ENCODE results near the gene MED15.
"Not testable (repeated sequence)": the region's sequence is repeated elsewhere in the genome, so short reads cannot be mapped to it uniquely, and the experiment has no call there.

Gene MED15

GRCh38 chr22:20504293-20504922, 3.0 kb upstream of the MED15 start:
- not testable (repeated sequence) for H3K27me3 ChIP-seq (ENCODE audit: insufficient read depth, low read length); H4K12ac ChIP-seq (ENCODE audit: low read depth, low read length); H3K4ac ChIP-seq (ENCODE audit: low read depth, low read length); H4K8ac ChIP-seq (ENCODE audit: low read depth, low read length); H3K23ac ChIP-seq (ENCODE audit: low read length); H2BK120ac ChIP-seq (ENCODE audit: insufficient read depth, low read length, poor library complexity); H3K4me3 ChIP-seq (ENCODE audit: low read depth, low read length); H3K18ac ChIP-seq (ENCODE audit: low read length); H3K9ac ChIP-seq (ENCODE audit: low read length); H2AK5ac ChIP-seq (ENCODE audit: low read length); H2AFZ ChIP-seq (ENCODE audit: insufficient read depth, low read length, poor library complexity); H3K9me3 ChIP-seq (ENCODE audit: insufficient read depth, low read depth, low read length); H3K36me3 ChIP-seq (ENCODE audit: control insufficient read depth in 1 of 2, insufficient read depth in 2 of 2, low read length in 2 of 2)
- Histone ChIP-seq H3K79me1 (ENCODE audit: low read length) (peaks cover 23% of the 10 kb centered on the region), H3K4me1 (ENCODE audit: control insufficient read depth in 1 of 2, insufficient read depth in 2 of 2, low read length in 2 of 2) (peaks cover 10 to 17% of the 10 kb centered on the region in 2 experiments), H2BK5ac (ENCODE audit: low read depth, low read length, poor library complexity) (peak overlapping the region; percentile 10), H3K14ac (ENCODE audit: low read length) (peak overlapping the region; percentile 12), H3K79me2 (ENCODE audit: control insufficient read depth, insufficient read depth, low read length, poor library complexity) (peaks cover 13% of the 10 kb centered on the region), H3K4me2 (ENCODE audit: low read length) (peak overlapping the region; percentile 13), H2BK12ac (ENCODE audit: low read length) (peak overlapping the region; percentile 27), H3K27ac (ENCODE audit: low read depth, low read length) (peak overlapping the region; percentile 74), H4K91ac (ENCODE audit: low read depth, low read length) (peak overlapping the region; percentile 5)
- peak; percentile 71 to 93 for DNase-seq
- WGBS (ENCODE audit: extremely low coverage, insufficient coverage, insufficient read length): no CpG with 5 or more reads among the region's 5 CpGs

DNA sequence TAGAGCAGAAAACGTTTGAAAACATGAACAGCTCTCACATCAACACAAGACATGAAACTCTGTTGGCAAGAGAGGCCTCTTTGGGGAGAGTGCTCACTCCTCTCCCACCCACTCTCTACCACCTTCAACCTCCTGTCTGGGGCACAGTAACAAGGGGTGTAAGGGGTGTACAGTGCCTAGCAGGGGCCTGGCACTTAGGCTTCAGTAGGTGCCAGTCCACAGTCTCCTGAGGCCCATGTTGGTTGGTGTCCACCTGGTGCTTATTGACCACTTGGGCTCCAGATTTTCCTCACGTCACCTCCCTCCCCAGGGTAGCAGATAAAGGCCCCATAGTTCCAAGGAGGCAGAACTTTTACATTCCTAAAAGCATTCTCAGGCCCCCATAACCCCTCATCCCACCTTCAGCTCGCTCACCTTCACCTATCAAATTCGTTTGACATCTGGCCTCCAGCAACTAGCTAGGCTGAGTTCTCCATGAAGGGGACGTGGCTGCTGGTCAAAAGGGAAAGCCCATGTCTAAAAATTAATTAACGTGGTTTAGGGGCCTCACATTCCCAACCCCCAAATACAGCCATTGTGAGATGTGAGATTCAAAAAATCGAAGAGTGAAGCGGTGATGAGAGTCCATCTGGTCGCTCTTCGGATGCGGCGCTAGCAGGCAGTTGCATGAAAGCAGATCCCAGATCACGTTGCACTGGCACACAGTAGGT, 712 bp upstream of the MED15 start:
- Histone ChIP-seq H2AK5ac (ENCODE audit: low read length) (peak overlapping the region; percentile 53), H3K14ac (ENCODE audit: low read length) (peak overlapping the region; percentile 61), H3K18ac (ENCODE audit: low read length) (no peak overlapping the region), H3K23ac (ENCODE audit: low read length) (no peak overlapping the region), H3K9ac (ENCODE audit: low read length) (peak overlapping the region; percentile 31), H2BK12ac (ENCODE audit: low read length) (peak overlapping the region; percentile 78), H3K79me2 (ENCODE audit: control insufficient read depth, insufficient read depth, low read length, poor library complexity) (peaks cover 25% of the 10 kb centered on the region), H3K27me3 (ENCODE audit: insufficient read depth, low read length) (no peaks in the 10 kb centered on the region), H3K4me2 (ENCODE audit: low read length) (peak overlapping the region; percentile 97), H3K79me1 (ENCODE audit: low read length) (peaks cover 26% of the 10 kb centered on the region), H2BK5ac (ENCODE audit: low read depth, low read length, poor library complexity) (no peak overlapping the region), H3K9me3 (ENCODE audit: insufficient read depth, low read depth, low read length) (no peaks in the 10 kb centered on the region), H3K36me3 (ENCODE audit: control insufficient read depth in 1 of 2, insufficient read depth in 2 of 2, low read length in 2 of 2) (peaks cover 0 to 3% of the 10 kb centered on the region in 2 experiments), H3K4me1 (ENCODE audit: control insufficient read depth in 1 of 2, insufficient read depth in 2 of 2, low read length in 2 of 2) (peaks cover 20 to 32% of the 10 kb centered on the region in 2 experiments), H3K27ac (ENCODE audit: low read depth, low read length) (no peak overlapping the region), H4K8ac (ENCODE audit: low read depth, low read length) (peak overlapping the region; percentile 90), H2AFZ (ENCODE audit: insufficient read depth, low read length, poor library complexity) (peak overlapping the region; percentile 42), H4K91ac (ENCODE audit: low read depth, low read length) (peak overlapping the region; percentile 58), H3K4me3 (ENCODE audit: low read depth, low read length) (peak overlapping the region; percentile 88), H4K12ac (ENCODE audit: low read depth, low read length) (peak overlapping the region; percentile 60), H3K4ac (ENCODE audit: low read depth, low read length) (peak overlapping the region; percentile 15), H2BK120ac (ENCODE audit: insufficient read depth, low read length, poor library complexity) (no peak overlapping the region)
- no peak for DNase-seq
- WGBS (ENCODE audit: extremely low coverage, insufficient coverage, insufficient read length): no CpG with 5 or more reads among the region's 13 CpGs

DNA sequence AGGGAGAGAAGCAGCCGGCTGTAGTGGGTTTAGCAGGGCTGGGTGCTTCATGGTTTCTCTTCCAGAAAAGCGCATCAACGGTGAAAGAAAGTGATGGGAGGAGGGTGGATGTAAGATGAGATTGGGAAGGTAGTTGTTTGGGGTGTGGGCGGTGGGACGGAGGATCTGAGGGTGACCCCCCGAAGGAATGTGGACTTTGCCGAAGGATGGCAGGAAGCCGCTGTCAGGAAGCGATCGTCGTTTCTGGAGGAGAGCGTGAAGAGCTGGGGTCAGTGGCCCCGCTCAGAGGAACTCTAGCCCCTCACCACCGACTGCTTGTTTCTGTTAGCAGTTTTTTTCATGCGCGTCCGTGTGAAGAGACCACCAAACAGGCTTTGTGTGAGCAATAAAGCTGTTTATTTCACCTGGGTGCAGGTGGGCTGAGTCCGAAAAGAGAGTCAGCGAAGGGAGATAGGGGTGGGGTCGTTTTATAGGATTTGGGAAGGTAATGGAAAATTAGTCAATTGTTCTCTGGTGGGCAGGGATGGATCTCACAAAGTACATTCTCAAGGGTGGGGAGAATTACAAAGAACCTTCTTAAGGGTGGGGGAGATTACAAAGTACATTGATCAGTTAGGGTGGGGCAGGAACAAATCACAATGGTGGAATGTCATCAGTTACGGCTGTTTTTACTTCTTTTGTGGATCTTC, 801 bp downstream of the MED15 start:
- H3K23ac ChIP-seq (ENCODE audit: low read length); H3K36me3 ChIP-seq (ENCODE audit: control insufficient read depth in 1 of 2, insufficient read depth in 2 of 2, low read length in 2 of 2); H3K9me3 ChIP-seq (ENCODE audit: insufficient read depth, low read depth, low read length); H3K27me3 ChIP-seq (ENCODE audit: insufficient read depth, low read length); DNase-seq: not testable (repeated sequence)
- peak overlapping the region; percentile 95 for H3K9ac ChIP-seq (ENCODE audit: low read length)
- H2BK12ac ChIP-seq (ENCODE audit: low read length): peak overlapping the region; percentile 4
- H3K4me3 ChIP-seq (ENCODE audit: low read depth, low read length): peak overlapping the region; percentile 88
- H3K4me1 ChIP-seq (ENCODE audit: control insufficient read depth in 1 of 2, insufficient read depth in 2 of 2, low read length in 2 of 2): peaks cover 20 to 32% of the 10 kb centered on the region in 2 experiments
- peak overlapping the region; percentile 95 for H3K27ac ChIP-seq (ENCODE audit: low read depth, low read length)
- peak overlapping the region; percentile 90 for H2BK5ac ChIP-seq (ENCODE audit: low read depth, low read length, poor library complexity)
- H4K91ac ChIP-seq (ENCODE audit: low read depth, low read length): peak overlapping the region; percentile 96
- H2AFZ ChIP-seq (ENCODE audit: insufficient read depth, low read length, poor library complexity): peak overlapping the region; percentile 24
- peaks cover 26% of the 10 kb centered on the region for H3K79me1 ChIP-seq (ENCODE audit: low read length)
- peak overlapping the region; percentile 60 for H4K12ac ChIP-seq (ENCODE audit: low read depth, low read length)
- peak overlapping the region; percentile 90 for H3K18ac ChIP-seq (ENCODE audit: low read length)
- H2BK120ac ChIP-seq (ENCODE audit: insufficient read depth, low read length, poor library complexity): peak overlapping the region; percentile 92
- 100% methylated on average over 3 of the region's 21 CpGs for WGBS (ENCODE audit: extremely low coverage, insufficient coverage, insufficient read length)
- peak overlapping the region; percentile 96 for H3K4ac ChIP-seq (ENCODE audit: low read depth, low read length)
- peaks cover 25% of the 10 kb centered on the region for H3K79me2 ChIP-seq (ENCODE audit: control insufficient read depth, insufficient read depth, low read length, poor library complexity)
- H3K14ac ChIP-seq (ENCODE audit: low read length): peak overlapping the region; percentile 92
- H2AK5ac ChIP-seq (ENCODE audit: low read length): peak overlapping the region; percentile 61
- peak overlapping the region; percentile 97 for H3K4me2 ChIP-seq (ENCODE audit: low read length)
- H4K8ac ChIP-seq (ENCODE audit: low read depth, low read length): peak overlapping the region; percentile 90

GRCh38 chr22:20508815-20509271, 1.4 kb downstream of the MED15 start:
- peaks cover 19 to 30% of the 10 kb centered on the region in 2 experiments for H3K4me1 ChIP-seq (ENCODE audit: control insufficient read depth in 1 of 2, insufficient read depth in 2 of 2, low read length in 2 of 2)
- DNase-seq: peak; percentile 30 to 60
- peak overlapping the region; percentile 0 for H3K18ac ChIP-seq (ENCODE audit: low read length)
- H2AK5ac ChIP-seq (ENCODE audit: low read length): peak overlapping the region; percentile 1
- peaks cover 27% of the 10 kb centered on the region for H3K79me2 ChIP-seq (ENCODE audit: control insufficient read depth, insufficient read depth, low read length, poor library complexity)
- H3K79me1 ChIP-seq (ENCODE audit: low read length): peaks cover 24% of the 10 kb centered on the region
- peak overlapping the region; percentile 58 for H3K14ac ChIP-seq (ENCODE audit: low read length)
- H4K12ac ChIP-seq (ENCODE audit: low read depth, low read length): no peak overlapping the region
- peak overlapping the region; percentile 95 for H3K27ac ChIP-seq (ENCODE audit: low read depth, low read length)
- H3K4ac ChIP-seq (ENCODE audit: low read depth, low read length): peak overlapping the region; percentile 6
- peak overlapping the region; percentile 84 for H2BK5ac ChIP-seq (ENCODE audit: low read depth, low read length, poor library complexity)
- no peaks in the 10 kb centered on the region for H3K27me3 ChIP-seq (ENCODE audit: insufficient read depth, low read length)
- no peak overlapping the region for H3K23ac ChIP-seq (ENCODE audit: low read length)
- no peaks in the 10 kb centered on the region for H3K9me3 ChIP-seq (ENCODE audit: insufficient read depth, low read depth, low read length)
- peak overlapping the region; percentile 5 for H4K91ac ChIP-seq (ENCODE audit: low read depth, low read length)
- whole genome bisulfite sequencing (ENCODE audit: extremely low coverage, insufficient coverage, insufficient read length): no CpG with 5 or more reads among the region's 10 CpGs
- H3K9ac ChIP-seq (ENCODE audit: low read length): peak overlapping the region; percentile 10
- H3K4me3 ChIP-seq (ENCODE audit: low read depth, low read length): peak overlapping the region; percentile 52
- peak overlapping the region; percentile 97 for H3K4me2 ChIP-seq (ENCODE audit: low read length)
- H2BK120ac ChIP-seq (ENCODE audit: insufficient read depth, low read length, poor library complexity): peak overlapping the region; percentile 1
- H2AFZ ChIP-seq (ENCODE audit: insufficient read depth, low read length, poor library complexity): no peak overlapping the region
- peaks cover 0 to 4% of the 10 kb centered on the region in 2 experiments for H3K36me3 ChIP-seq (ENCODE audit: control insufficient read depth in 1 of 2, insufficient read depth in 2 of 2, low read length in 2 of 2)
- H4K8ac ChIP-seq (ENCODE audit: low read depth, low read length): peak overlapping the region; percentile 4
- H2BK12ac ChIP-seq (ENCODE audit: low read length): peak overlapping the region; percentile 34
